ENCODE data around the gene ELF2. TPM values are rescaled to one million over a fixed set of nuclear protein-coding genes. Genes with fewer than 3 reads are reported as not detected.
"Not testable (repeated sequence)": the region's sequence is repeated elsewhere in the genome, so short reads cannot be mapped to it uniquely, and the experiment has no call there.

The ELF2 gene
- total RNA-seq, 1 donor from 2014 or later, result 30.5 TPM

GRCh38 chr4:139009702-139010101, 167.3 kb downstream of the ELF2 start:
- no peaks in the 10 kb centered on the region for H3K36me3 Mint-ChIP-seq (ENCODE audit: low read depth)
- DNase-seq, result no peak
- H3K9me3 Mint-ChIP-seq, result peaks cover 4% of the 10 kb centered on the region
- intact Hi-C loops (cut with micrococcal nuclease), result loop anchor here (10.0 kb wide), 3 partner anchors 645 to 1095 kb away; partner anchors contain the start of gene SLC7A11
- H3K4me3 Mint-ChIP-seq, result no peak overlapping the region
- H3K27me3 Mint-ChIP-seq, result no peaks in the 10 kb centered on the region
- peaks cover 11% of the 10 kb centered on the region for H3K4me1 Mint-ChIP-seq
- H3K27ac Mint-ChIP-seq, result no peak overlapping the region

DNA sequence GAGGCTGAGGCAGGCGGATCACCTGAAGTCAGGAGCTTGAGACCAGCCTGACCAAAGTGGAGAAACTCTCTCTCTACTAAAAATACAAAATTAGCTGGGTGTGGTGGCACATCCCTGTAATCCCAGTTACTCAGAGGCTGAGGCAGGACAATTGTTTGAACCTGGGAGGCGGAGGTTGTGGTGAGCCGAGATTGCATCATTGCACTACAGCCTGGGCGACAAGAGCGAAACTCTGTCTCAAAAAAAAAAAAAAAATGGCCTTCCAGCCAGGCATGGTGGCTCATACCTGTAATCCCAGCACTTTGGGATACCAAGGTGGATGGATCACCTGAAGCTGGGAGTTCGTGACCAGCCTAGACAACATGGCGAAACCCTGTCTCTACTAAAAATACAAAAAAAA, 168.7 kb downstream of the ELF2 start:
- H3K36me3 Mint-ChIP-seq (ENCODE audit: low read depth); intact Hi-C loops (cut with micrococcal nuclease); H3K9me3 Mint-ChIP-seq; DNase-seq; H3K27ac Mint-ChIP-seq; H3K4me3 Mint-ChIP-seq; H3K4me1 Mint-ChIP-seq; H3K27me3 Mint-ChIP-seq: not testable (repeated sequence)

DNA sequence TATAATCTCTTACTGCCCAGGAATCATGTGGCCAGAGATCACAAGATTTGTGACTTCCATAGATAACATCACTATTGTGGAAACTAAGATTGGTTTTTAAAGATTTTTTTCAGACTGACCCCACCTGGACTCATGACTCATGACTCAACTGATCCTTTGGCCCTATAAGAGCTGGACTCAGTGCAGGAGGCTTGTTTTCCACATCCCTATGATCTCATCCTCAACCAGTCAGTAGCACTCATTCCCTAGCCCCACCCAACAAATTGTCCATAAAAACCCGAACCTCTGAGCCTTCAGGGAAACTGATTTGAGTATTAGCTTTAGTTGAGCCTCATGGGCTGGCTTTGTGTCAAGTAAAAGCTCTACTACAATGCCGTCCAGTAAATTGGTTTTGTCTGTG, 169.4 kb downstream of the ELF2 start:
- no peaks in the 10 kb centered on the region for H3K36me3 Mint-ChIP-seq (ENCODE audit: low read depth)
- H3K27me3 Mint-ChIP-seq, result no peaks in the 10 kb centered on the region
- H3K4me3 Mint-ChIP-seq, result no peak overlapping the region
- peaks cover 4% of the 10 kb centered on the region for H3K9me3 Mint-ChIP-seq
- no peak for DNase-seq
- H3K4me1 Mint-ChIP-seq, result no peaks in the 10 kb centered on the region
- H3K27ac Mint-ChIP-seq, result no peak overlapping the region
- intact Hi-C loops (cut with micrococcal nuclease), result no loop called here

Other genes starting within 250 kb of the ELF2 start
- 21.3 and 25.3 TPM in 2 replicates for gene NOCT, start 161.4 kb downstream of the ELF2 start, total RNA-seq
- 0.14 and 0.21 TPM in 2 replicates for gene MGARP, start 103.0 kb upstream of the ELF2 start, total RNA-seq
- gene NAA15, start 124.3 kb upstream of the ELF2 start, total RNA-seq, result 114 and 115 TPM in 2 replicates
- 53.5 and 56.5 TPM in 2 replicates for gene NDUFC1, start 125.3 kb upstream of the ELF2 start, total RNA-seq